HEK293 (cell line): ENCODE data around the gene ADM2.

ENCODE experiments used
- HOXD13 ChIP-seq: sonication (generic); formaldehyde crosslinking; IDR thresholded peaks from 2 replicates; pipeline ENCODE4 v1.8.0; 2022; ENCODE audit warnings: missing genetic modification reagents, borderline replicate concordance
- IKZF3 ChIP-seq: fragments of 450-650 bp; IDR thresholded peaks from 2 replicates; pipeline ENCODE4 v1.5.0; 2018; ENCODE audit warnings: missing biosample characterization, mild to moderate bottlenecking, missing genetic modification characterization, moderate library complexity
- KLF7 ChIP-seq: fragments of 450-650 bp; formaldehyde crosslinking; IDR thresholded peaks from 2 replicates; pipeline ENCODE4 v1.5.1; 2016; ENCODE audit warnings: missing biosample characterization, missing genetic modification characterization, borderline replicate concordance
- PATZ1 ChIP-seq: fragments of 450-650 bp; formaldehyde crosslinking; IDR thresholded peaks from 2 replicates; pipeline ENCODE4 v1.5.1; 2016; ENCODE audit warnings: missing biosample characterization, missing genetic modification characterization
- PRDM4 ChIP-seq: fragments of 450-650 bp; formaldehyde crosslinking; IDR thresholded peaks from 2 replicates; pipeline ENCODE4 v1.5.1; 2017; ENCODE audit warnings: missing biosample characterization, missing genetic modification characterization
- SALL2 ChIP-seq: fragments of 450-650 bp; formaldehyde crosslinking; IDR thresholded peaks from 2 replicates; pipeline ENCODE4 v1.5.0; 2017; ENCODE audit warnings: missing biosample characterization, mild to moderate bottlenecking, missing genetic modification characterization, borderline replicate concordance
- ZBTB11 ChIP-seq: fragments of 450-650 bp; formaldehyde crosslinking; conservative IDR thresholded peaks from 2 replicates; pipeline ENCODE4 v1.5.1; 2016; ENCODE audit warnings: low read depth, missing biosample characterization, missing genetic modification characterization
- ZNF132 ChIP-seq: fragments of 450-650 bp; formaldehyde crosslinking; IDR thresholded peaks from 2 replicates; pipeline ENCODE4 v1.5.1; 2017; ENCODE audit warnings: missing biosample characterization, missing genetic modification characterization, borderline replicate concordance
- ZNF169 ChIP-seq: fragments of 450-650 bp; formaldehyde crosslinking; IDR thresholded peaks from 2 replicates; pipeline ENCODE4 v1.5.1; 2016; ENCODE audit warnings: missing biosample characterization, missing genetic modification characterization
- ZNF19 ChIP-seq: fragments of 450-650 bp; formaldehyde crosslinking; IDR thresholded peaks from 2 replicates; pipeline ENCODE4; 2016; ENCODE audit warnings: missing biosample characterization, missing genetic modification characterization, low read depth
- ZNF302 ChIP-seq: fragments of 450-650 bp; formaldehyde crosslinking; IDR thresholded peaks from 2 replicates; pipeline ENCODE4 v1.5.1; 2016; ENCODE audit warnings: missing biosample characterization, missing genetic modification characterization, low read depth
- ZNF37A ChIP-seq: fragments of 450-650 bp; IDR thresholded peaks from 2 replicates; pipeline ENCODE4 v1.5.1; 2018; ENCODE audit warnings: missing biosample characterization, missing genetic modification characterization
- ZNF449 ChIP-seq: fragments of 450-650 bp; formaldehyde crosslinking; IDR thresholded peaks from 2 replicates; pipeline ENCODE4 v1.5.1; 2017; ENCODE audit warnings: missing biosample characterization, mild to moderate bottlenecking, missing genetic modification characterization, moderate library complexity
- ZNF518A ChIP-seq: fragments of 450-650 bp; formaldehyde crosslinking; conservative IDR thresholded peaks from 2 replicates; pipeline ENCODE4 v1.5.1; 2016; ENCODE audit warnings: low read depth, missing biosample characterization, missing genetic modification characterization
- ZNF555 ChIP-seq: fragments of 450-650 bp; formaldehyde crosslinking; conservative IDR thresholded peaks from 2 replicates; pipeline ENCODE4 v1.5.1; 2017; ENCODE audit warnings: missing biosample characterization, mild to moderate bottlenecking, missing genetic modification characterization, inconsistent platforms
- ZNF692 ChIP-seq: fragments of 450-650 bp; formaldehyde crosslinking; IDR thresholded peaks from 2 replicates; pipeline ENCODE4 v1.5.1; 2016; ENCODE audit warnings: missing biosample characterization, missing genetic modification characterization
- ZNF701 ChIP-seq: fragments of 450-650 bp; formaldehyde crosslinking; IDR thresholded peaks from 2 replicates; pipeline ENCODE4 v1.5.1; 2016; ENCODE audit warnings: missing biosample characterization, missing genetic modification characterization
- ZNF704 ChIP-seq: fragments of 450-650 bp; formaldehyde crosslinking; IDR thresholded peaks from 2 replicates; pipeline ENCODE4 v1.5.1; 2016; ENCODE audit warnings: missing biosample characterization, missing genetic modification characterization
- ZNF777 ChIP-seq: fragments of 450-650 bp; formaldehyde crosslinking; IDR thresholded peaks from 2 replicates; pipeline ENCODE4 v1.5.1; 2017; ENCODE audit warnings: missing biosample characterization, missing genetic modification characterization, borderline replicate concordance

Gene ADM2

GRCh38 chr22:50507991-50508884 lies 26.9 kb downstream of the ADM2 start, which contains the start of gene NCAPH2 (continued):
- TF ChIP-seq ZNF704 (tag by site-specific recombination) (no peak), PRDM4 (peak; percentile 27; the same call in 1 of the 2 replicates), ZNF19 (no peak), ZNF302 (tag by site-specific recombination) (no peak), SALL2 (tag by site-specific recombination) (no peak), ZNF449 (no peak; the same call in 1 of the 2 replicates), ZNF132 (no peak), ZNF692 (tag by site-specific recombination) (peak; percentile 87), ZNF701 (tag by site-specific recombination) (no peak), ZNF777 (tag by site-specific recombination) (no peak), HOXD13 (CRISPR knock-in tag) (no peak), ZBTB11 (tag by site-specific recombination) (peak; percentile 46; the same call in 1 of the 2 replicates), ZNF518A (no peak), ZNF169 (tag by site-specific recombination) (no peak), PATZ1 (tag by site-specific recombination) (peak; percentile 86), ZNF37A (tag by site-specific recombination) (no peak), KLF7 (tag by site-specific recombination) (peak; percentile 96), ZNF555 (tag by site-specific recombination) (no peak), IKZF3 (tag by site-specific recombination) (no peak)
